Stomach (tissue), 4 donors: ENCODE data around the gene ING3.

Experiments used
- CTCF ChIP-seq, 7 experiments: fragments of 450-650 bp in 4 of 7; fragments of 200-600 bp in 3 of 7; sonication (generic) in 3 of 7; IDR thresholded peaks; one replicate each; pipeline ENCODE4 v1.5.1; 2016 to 2019; ENCODE audit warnings: antibody characterized with exemption in 7 of 7, control low read depth in 2 of 7, mild to moderate bottlenecking in 1 of 7
- EP300 ChIP-seq: sonication (generic); formaldehyde crosslinking; IDR thresholded peaks from one replicate; pipeline ENCODE4 v1.6.1; 2017; ENCODE audit warnings: antibody characterized with exemption
- POLR2A ChIP-seq, 4 donors: fragments of 450-650 bp; IDR thresholded peaks; one replicate each; pipeline ENCODE4 v1.6.1; 2016; ENCODE audit warnings: antibody characterized with exemption in 4 of 4, control low read depth in 2 of 4, mild to moderate bottlenecking in 1 of 4, moderate library complexity in 1 of 4

- no peak for TF ChIP-seq CTCF (IDR thresholded peaks at IDR 0.05)
- TF ChIP-seq EP300: no peak
- no peak for TF ChIP-seq POLR2A (IDR thresholded peaks at IDR 0.05)
Measured at GRCh38 chr7:121015560-121015959, 65.0 kb downstream of the ING3 start.
